PC-9 (cell line): ENCODE measurements around the gene ESPL1.

Experiments used
- EZH2 ChIP-seq: fragments of 200-600 bp; sonication (generic); IDR thresholded peaks from 2 replicates; pipeline ENCODE4 v1.8.0; 2017; ENCODE audit warnings: antibody characterized with exemption, low read depth
- TF ChIP-seq, protein P1 (sequence below): fragments of 200-600 bp; sonication (generic); conservative IDR thresholded peaks from 2 replicates; pipeline ENCODE4 v1.6.1; 2017; ENCODE audit warnings: mixed run types, antibody characterized with exemption, mild to moderate bottlenecking, moderate library complexity

DNA sequence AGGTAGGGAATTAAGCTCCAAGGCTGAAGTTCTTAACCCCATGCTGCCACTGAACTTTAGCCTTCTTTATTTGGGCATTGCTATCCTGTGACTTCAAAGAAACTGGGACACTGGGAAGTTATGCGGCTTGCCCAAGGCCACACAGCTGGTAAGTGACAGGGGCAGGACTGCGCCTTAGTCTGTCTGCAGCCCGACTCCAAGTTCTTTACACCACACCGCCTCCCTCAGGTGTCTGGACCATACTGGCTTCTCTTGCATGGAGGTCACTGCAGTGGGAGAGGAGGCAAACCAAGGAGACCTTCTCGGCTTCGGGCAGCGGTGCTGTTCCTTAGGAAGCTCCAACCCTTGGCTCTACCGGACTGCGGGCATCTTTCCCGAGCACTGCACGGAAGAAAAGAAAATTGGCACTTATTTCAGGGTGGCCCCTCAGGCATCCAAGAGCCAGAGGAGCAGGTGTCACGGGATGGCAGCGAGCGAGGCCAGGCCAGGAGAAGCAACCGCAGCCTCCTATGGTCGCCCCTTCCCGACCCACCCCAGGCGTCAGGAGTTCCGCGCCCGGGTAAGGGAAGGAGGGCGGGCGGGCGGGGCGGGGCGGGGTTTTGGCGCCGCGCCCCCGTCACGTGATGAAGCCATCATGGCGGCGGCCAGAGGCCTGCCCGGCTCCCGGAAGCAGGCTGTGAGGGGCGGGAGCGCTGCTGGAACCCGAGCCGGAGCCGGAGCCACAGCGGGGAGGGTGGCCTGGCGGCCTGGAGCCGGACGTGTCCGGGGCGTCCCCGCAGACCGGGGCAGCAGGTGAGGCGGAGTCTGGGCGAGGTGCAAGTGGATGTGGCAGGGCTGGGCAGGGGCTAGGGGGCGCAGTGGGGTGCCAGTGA lies 16.4 kb upstream of the ESPL1 start:
- TF ChIP-seq, protein P1, sequence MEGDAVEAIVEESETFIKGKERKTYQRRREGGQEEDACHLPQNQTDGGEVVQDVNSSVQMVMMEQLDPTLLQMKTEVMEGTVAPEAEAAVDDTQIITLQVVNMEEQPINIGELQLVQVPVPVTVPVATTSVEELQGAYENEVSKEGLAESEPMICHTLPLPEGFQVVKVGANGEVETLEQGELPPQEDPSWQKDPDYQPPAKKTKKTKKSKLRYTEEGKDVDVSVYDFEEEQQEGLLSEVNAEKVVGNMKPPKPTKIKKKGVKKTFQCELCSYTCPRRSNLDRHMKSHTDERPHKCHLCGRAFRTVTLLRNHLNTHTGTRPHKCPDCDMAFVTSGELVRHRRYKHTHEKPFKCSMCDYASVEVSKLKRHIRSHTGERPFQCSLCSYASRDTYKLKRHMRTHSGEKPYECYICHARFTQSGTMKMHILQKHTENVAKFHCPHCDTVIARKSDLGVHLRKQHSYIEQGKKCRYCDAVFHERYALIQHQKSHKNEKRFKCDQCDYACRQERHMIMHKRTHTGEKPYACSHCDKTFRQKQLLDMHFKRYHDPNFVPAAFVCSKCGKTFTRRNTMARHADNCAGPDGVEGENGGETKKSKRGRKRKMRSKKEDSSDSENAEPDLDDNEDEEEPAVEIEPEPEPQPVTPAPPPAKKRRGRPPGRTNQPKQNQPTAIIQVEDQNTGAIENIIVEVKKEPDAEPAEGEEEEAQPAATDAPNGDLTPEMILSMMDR, result peak; percentile 58
- no peak for TF ChIP-seq EZH2
